HepG2 (cell line): ENCODE results near the gene POLL. TPM values are rescaled to one million over a fixed set of nuclear protein-coding genes. Genes with fewer than 3 reads are reported as not detected.

ENCODE experiments used
- CC2D1A ChIP-seq: sonication (generic); formaldehyde crosslinking; IDR thresholded peaks from 2 replicates; pipeline ENCODE4 v1.8.1; 2023; ENCODE audit warnings: mild to moderate bottlenecking, missing genetic modification reagents
- ETV6 ChIP-seq: sonication (generic); formaldehyde crosslinking; conservative IDR thresholded peaks from 2 replicates; pipeline ENCODE4 v1.4.0; 2020; ENCODE audit warnings: missing genetic modification reagents
- GFI1 ChIP-seq: sonication (generic); formaldehyde crosslinking; IDR thresholded peaks from 2 replicates; pipeline ENCODE4 v1.5.0; 2020; ENCODE audit warnings: missing genetic modification reagents, mild to moderate bottlenecking, borderline replicate concordance
- HNRNPUL1 ChIP-seq: fragments of 200-400 bp; formaldehyde crosslinking; IDR thresholded peaks from 2 replicates; pipeline ENCODE4 v1.6.1; 2017; ENCODE audit warnings: low read depth, mild to moderate bottlenecking, low read length, moderate library complexity
- PHF21A ChIP-seq: sonication (generic); formaldehyde crosslinking; IDR thresholded peaks from 2 replicates; pipeline ENCODE4 v1.5.0; 2020; ENCODE audit warnings: mild to moderate bottlenecking, missing genetic modification reagents
- RBM22 ChIP-seq: fragments of 200-400 bp; formaldehyde crosslinking; optimal IDR thresholded peaks from 2 replicates; pipeline ENCODE3; 2017; ENCODE audit warnings: mild to moderate bottlenecking, low read length, moderate library complexity
- REL ChIP-seq: sonication (generic); formaldehyde crosslinking; conservative IDR thresholded peaks from 2 replicates; pipeline ENCODE4 v1.8.0; 2022; ENCODE audit warnings: mild to moderate bottlenecking, missing genetic modification reagents, moderate library complexity
- RFXANK ChIP-seq: IDR thresholded peaks from 2 replicates; pipeline ENCODE4 v1.6.1; 2016
- SMC3 ChIP-seq: IDR thresholded peaks from 2 replicates; pipeline ENCODE4 v1.6.1; 2011; ENCODE audit warnings: low read length, improper control_type of control experiment
- THRA ChIP-seq: sonication (generic); formaldehyde crosslinking; IDR thresholded peaks from 2 replicates; pipeline ENCODE4 v1.4.0; 2020; ENCODE audit warnings: missing genetic modification reagents, borderline replicate concordance
- ZBTB14 ChIP-seq: sonication (generic); formaldehyde crosslinking; IDR thresholded peaks from 2 replicates; pipeline ENCODE4 v1.4.0; 2020; ENCODE audit warnings: missing genetic modification reagents
- ZEB1 ChIP-seq: IDR thresholded peaks from 2 replicates; pipeline ENCODE4 v1.6.1; 2012; ENCODE audit warnings: mild to moderate bottlenecking, low read depth, inconsistent platforms; ENCODE audit not compliant: insufficient replicate concordance
- ZFAT ChIP-seq: sonication (generic); formaldehyde crosslinking; conservative IDR thresholded peaks from 2 replicates; pipeline ENCODE4 v1.8.1; 2023; ENCODE audit warnings: missing genetic modification reagents, inconsistent platforms
- ZFY ChIP-seq: sonication (generic); formaldehyde crosslinking; IDR thresholded peaks from 2 replicates; pipeline ENCODE4 v1.4.0; 2020; ENCODE audit warnings: missing genetic modification reagents
- ZHX1 ChIP-seq: sonication (generic); formaldehyde crosslinking; IDR thresholded peaks from 2 replicates; pipeline ENCODE4 v1.8.1; 2022; ENCODE audit warnings: low read depth, mild to moderate bottlenecking, missing genetic modification reagents
- ZNF124 ChIP-seq: sonication (generic); formaldehyde crosslinking; IDR thresholded peaks from 2 replicates; pipeline ENCODE4 v1.4.0; 2020; ENCODE audit warnings: missing genetic modification reagents
- ZNF431 ChIP-seq: sonication (generic); formaldehyde crosslinking; IDR thresholded peaks from 2 replicates; pipeline ENCODE4 v1.9.0; 2022; ENCODE audit warnings: missing genetic modification reagents, low read depth, mild to moderate bottlenecking, borderline replicate concordance
- ZNF484 ChIP-seq: sonication (generic); formaldehyde crosslinking; IDR thresholded peaks from 2 replicates; pipeline ENCODE4 v1.5.1; 2020; ENCODE audit warnings: mild to moderate bottlenecking, low read depth, missing genetic modification reagents, borderline replicate concordance
- ZNF564 ChIP-seq: sonication (generic); formaldehyde crosslinking; IDR thresholded peaks from 2 replicates; pipeline ENCODE4 v1.8.1; 2023; ENCODE audit warnings: mild to moderate bottlenecking, missing genetic modification reagents
- ZNF788 ChIP-seq: sonication (generic); formaldehyde crosslinking; IDR thresholded peaks from 2 replicates; pipeline ENCODE4 v1.5.0; 2020; ENCODE audit warnings: mild to moderate bottlenecking, missing genetic modification reagents, borderline replicate concordance
- polyA plus RNA-seq, 8 experiments: library from polyadenylated mRNA; depleted of rRNA in 3 of 8; stranded (reverse) in 7 of 8; unstranded in 1 of 8; fragments of >200 nt; fragmentation: Illumina TruSeq in 4 of 8; extraction: Trizol in 4 of 8; gene quantifications; 2 replicates each; pipeline versions ENCODE4 v1.2.1 to v1.2.3, GENCODE V29; 2011 to 2016; ENCODE audit warnings: low read depth in 4 of 8, missing spikeins in 1 of 8, mixed read lengths in 1 of 8; ENCODE audit not compliant: insufficient read depth in 1 of 8
- total RNA-seq, 5 experiments: library from RNA; depleted of rRNA; stranded (reverse); fragments of >200 nt; fragmentation: Illumina TruSeq; extraction: Trizol; gene quantifications; 2 replicates each; pipeline ENCODE4 v1.2.3, GENCODE V29; 2016; ENCODE audit warnings: low read depth in 1 of 5
- TF ChIP-seq, protein P1 (sequence below): sonication (generic); formaldehyde crosslinking; IDR thresholded peaks from 2 replicates; pipeline ENCODE4 v1.9.0; 2021; ENCODE audit warnings: missing genetic modification reagents, borderline replicate concordance

The POLL gene
- total and polyA plus RNA-seq, 2 of the 13 experiments (the other 11 are each of a cell fraction or from before 2014, with no cell fraction given) = 13.8 to 19.1 TPM

- TF ChIP-seq, protein P1, sequence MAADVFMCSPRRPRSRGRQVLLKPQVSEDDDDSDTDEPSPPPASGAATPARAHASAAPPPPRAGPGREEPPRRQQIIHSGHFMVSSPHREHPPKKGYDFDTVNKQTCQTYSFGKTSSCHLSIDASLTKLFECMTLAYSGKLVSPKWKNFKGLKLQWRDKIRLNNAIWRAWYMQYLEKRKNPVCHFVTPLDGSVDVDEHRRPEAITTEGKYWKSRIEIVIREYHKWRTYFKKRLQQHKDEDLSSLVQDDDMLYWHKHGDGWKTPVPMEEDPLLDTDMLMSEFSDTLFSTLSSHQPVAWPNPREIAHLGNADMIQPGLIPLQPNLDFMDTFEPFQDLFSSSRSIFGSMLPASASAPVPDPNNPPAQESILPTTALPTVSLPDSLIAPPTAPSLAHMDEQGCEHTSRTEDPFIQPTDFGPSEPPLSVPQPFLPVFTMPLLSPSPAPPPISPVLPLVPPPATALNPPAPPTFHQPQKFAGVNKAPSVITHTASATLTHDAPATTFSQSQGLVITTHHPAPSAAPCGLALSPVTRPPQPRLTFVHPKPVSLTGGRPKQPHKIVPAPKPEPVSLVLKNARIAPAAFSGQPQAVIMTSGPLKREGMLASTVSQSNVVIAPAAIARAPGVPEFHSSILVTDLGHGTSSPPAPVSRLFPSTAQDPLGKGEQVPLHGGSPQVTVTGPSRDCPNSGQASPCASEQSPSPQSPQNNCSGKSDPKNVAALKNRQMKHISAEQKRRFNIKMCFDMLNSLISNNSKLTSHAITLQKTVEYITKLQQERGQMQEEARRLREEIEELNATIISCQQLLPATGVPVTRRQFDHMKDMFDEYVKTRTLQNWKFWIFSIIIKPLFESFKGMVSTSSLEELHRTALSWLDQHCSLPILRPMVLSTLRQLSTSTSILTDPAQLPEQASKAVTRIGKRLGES (CRISPR knock-in tag) = 0 out of 2 replicates have a peak, but pooled peaks have one; percentile 38
- TF ChIP-seq HNRNPUL1 (no peak), ZEB1 (no peak), ZNF564 (CRISPR knock-in tag) (0 out of 2 replicates have a peak, but pooled peaks have one; percentile 27), REL (CRISPR knock-in tag) (no peak), ZNF788 (peak; percentile 40; the same call in 1 of the 2 replicates), GFI1 (CRISPR knock-in tag) (no peak), ZBTB14 (CRISPR knock-in tag) (no peak), PHF21A (CRISPR knock-in tag) (no peak), THRA (CRISPR knock-in tag) (no peak), ETV6 (CRISPR knock-in tag) (0 out of 2 replicates have a peak, but pooled peaks have one; percentile 27), RFXANK (CRISPR knock-in tag) (peak; percentile 52; the same call in 1 of the 2 replicates), ZNF124 (no peak; the same call in 1 of the 2 replicates), ZFAT (CRISPR knock-in tag) (no peak), ZFY (CRISPR knock-in tag) (peak; percentile 81), SMC3 (no peak), ZNF484 (CRISPR knock-in tag) (no peak), CC2D1A (no peak), RBM22 (peak; percentile 98), ZHX1 (CRISPR knock-in tag) (no peak), ZNF431 (CRISPR knock-in tag) (peak; percentile 63; the same call in 1 of the 2 replicates)
Observed at GRCh38 chr10:101587725-101588653, at the start of gene POLL, which contains the start of gene DPCD (continued).
